ENCODE measurements around the gene SLC11A1. TPM values are rescaled to one million over a fixed set of nuclear protein-coding genes. Genes with fewer than 3 reads are reported as not detected.

SLC11A1 gene
- total RNA-seq, 1 donor from 2014 or later = 0.18 TPM

DNA sequence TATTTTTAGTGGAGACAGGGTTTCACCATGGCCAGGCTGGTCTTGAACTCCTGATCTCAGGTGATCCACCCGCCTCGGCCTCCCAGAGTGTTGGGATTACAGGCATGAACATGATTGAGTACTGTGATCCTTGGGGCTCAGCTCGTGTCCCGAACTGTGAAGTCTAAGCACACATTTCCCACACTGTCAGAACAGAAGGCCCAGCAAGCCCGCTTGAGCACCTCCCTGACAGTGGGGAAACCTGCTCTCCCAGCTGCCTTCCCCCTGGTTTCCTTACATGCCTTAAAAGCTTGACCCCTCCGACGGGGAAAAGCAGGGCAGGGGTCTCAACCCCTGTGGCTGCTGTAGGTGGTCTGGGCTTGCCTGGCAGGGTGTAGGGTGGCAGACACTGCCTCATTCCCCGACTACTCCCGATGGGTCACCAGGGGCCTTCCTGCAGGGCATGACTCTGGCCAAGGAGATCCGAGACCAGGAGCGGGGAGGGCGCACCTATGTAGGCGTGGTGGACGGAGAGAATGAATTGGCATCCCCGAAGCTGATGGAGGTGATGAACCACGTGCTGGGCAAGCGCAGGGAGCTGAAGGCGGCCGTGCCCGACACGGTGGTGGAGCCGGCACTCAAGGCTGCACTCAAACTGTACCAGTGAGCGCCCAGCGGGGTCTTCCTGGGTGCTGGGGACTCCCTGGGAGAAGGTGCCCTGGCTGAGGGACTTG is 46.9 kb downstream of the SLC11A1 start:
- no peaks in the 10 kb centered on the region for H3K4me1 Mint-ChIP-seq (ENCODE audit: low read depth)
- intact Hi-C loops (cut with micrococcal nuclease) = no loop called here
- no peak for DNase-seq (ENCODE audit: low spot score)
- no peak overlapping the region for H3K27ac Mint-ChIP-seq
- H3K27me3 Mint-ChIP-seq (ENCODE audit: low read depth) = no peaks in the 10 kb centered on the region
- no peaks in the 10 kb centered on the region for H3K9me3 Mint-ChIP-seq
- no peaks in the 10 kb centered on the region for H3K36me3 Mint-ChIP-seq (ENCODE audit: low read depth)
- H3K4me3 Mint-ChIP-seq (ENCODE audit: low read depth) = no peak overlapping the region

DNA sequence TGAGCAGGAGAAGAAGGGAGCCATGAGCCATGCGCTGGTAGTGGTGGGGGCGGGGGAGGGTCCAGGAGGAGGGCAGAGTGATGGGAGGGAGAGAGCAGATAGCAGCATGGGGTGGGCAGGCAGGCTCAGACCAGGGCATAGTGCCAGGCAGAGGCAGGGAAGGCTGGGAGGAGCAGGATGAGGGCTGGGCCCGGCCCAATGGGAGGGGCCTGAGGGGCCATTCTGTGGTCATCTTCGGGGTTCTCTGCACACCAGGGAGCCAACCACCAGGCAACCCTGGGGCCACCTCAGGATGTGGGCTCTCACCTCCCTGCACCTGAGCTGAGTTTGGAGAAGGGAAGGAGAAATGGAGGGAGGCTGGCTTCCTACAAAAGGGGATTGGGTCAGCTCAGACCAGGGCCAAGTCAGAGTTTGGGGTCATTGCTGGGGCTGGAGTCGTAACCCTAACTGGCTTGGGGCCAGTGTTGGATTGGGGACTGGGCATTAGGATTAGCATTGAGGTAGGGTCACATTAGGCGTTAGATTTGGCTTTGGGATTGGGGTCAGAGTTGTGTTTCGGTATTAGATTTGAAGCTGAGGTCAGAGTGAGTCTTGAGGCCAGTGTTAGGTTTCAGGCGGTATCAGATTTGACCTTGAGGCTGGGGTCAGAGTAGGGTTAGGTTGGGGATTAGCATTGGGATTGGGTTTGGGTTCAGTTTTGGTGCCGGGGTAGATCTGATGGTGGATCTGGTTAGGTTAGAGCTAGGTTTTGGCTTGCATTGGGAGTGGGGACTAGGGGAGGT is 48.0 kb downstream of the SLC11A1 start:
- Mint-ChIP-seq H3K4me3 (ENCODE audit: low read depth) (no peak overlapping the region), H3K36me3 (ENCODE audit: low read depth) (no peaks in the 10 kb centered on the region), H3K9me3 (no peaks in the 10 kb centered on the region), H3K27ac (no peak overlapping the region), H3K4me1 (ENCODE audit: low read depth) (no peaks in the 10 kb centered on the region), H3K27me3 (ENCODE audit: low read depth) (no peaks in the 10 kb centered on the region)
- DNase-seq (ENCODE audit: low spot score) = no peak
- intact Hi-C loops (cut with micrococcal nuclease) = no loop called here

DNA sequence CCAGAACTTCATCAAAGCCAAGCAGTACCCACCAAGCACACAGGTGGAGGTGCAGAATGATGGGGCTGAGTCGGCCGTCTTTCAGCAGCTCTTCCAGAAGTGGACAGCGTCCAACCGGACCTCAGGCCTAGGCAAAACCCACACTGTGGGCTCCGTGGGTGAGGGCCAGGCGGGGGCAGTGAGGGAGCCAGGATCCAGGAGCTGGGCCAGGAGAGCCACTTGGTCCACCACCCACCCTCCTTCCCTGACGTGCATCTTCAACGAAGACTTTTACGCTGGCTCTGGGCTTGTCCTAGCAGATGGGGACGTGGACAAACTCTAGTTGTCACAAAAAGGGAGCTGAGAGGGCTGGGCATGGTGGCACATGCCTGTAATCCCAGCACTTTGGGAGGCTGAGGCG is 48.6 kb downstream of the SLC11A1 start:
- H3K36me3 Mint-ChIP-seq (ENCODE audit: low read depth) = no peaks in the 10 kb centered on the region
- H3K27me3 Mint-ChIP-seq (ENCODE audit: low read depth) = no peaks in the 10 kb centered on the region
- no peak overlapping the region for H3K4me3 Mint-ChIP-seq (ENCODE audit: low read depth)
- no peaks in the 10 kb centered on the region for H3K4me1 Mint-ChIP-seq (ENCODE audit: low read depth)
- no peak overlapping the region for H3K27ac Mint-ChIP-seq
- DNase-seq (ENCODE audit: low spot score) = no peak
- intact Hi-C loops (cut with micrococcal nuclease) = no loop called here
- no peaks in the 10 kb centered on the region for H3K9me3 Mint-ChIP-seq

DNA sequence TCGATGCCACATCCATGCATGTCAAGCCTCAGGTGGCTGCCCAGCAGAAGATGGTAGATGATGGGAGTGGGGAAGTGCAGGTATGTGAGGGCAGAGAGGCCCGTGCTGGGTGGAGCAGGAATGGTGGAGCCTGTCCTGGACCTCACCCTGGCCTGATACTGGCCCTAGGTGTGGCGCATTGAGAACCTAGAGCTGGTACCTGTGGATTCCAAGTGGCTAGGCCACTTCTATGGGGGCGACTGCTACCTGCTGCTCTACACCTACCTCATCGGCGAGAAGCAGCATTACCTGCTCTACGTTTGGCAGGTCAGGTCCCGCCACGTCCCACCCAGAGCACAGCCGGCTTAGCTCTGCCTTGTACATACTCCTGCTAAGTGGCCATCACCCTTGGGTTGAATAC is 49.8 kb downstream of the SLC11A1 start:
- no peaks in the 10 kb centered on the region for H3K36me3 Mint-ChIP-seq (ENCODE audit: low read depth)
- intact Hi-C loops (cut with micrococcal nuclease) = no loop called here
- no peak overlapping the region for H3K27ac Mint-ChIP-seq
- no peak overlapping the region for H3K4me3 Mint-ChIP-seq (ENCODE audit: low read depth)
- no peak for DNase-seq (ENCODE audit: low spot score)
- no peaks in the 10 kb centered on the region for H3K9me3 Mint-ChIP-seq
- no peaks in the 10 kb centered on the region for H3K27me3 Mint-ChIP-seq (ENCODE audit: low read depth)
- H3K4me1 Mint-ChIP-seq (ENCODE audit: low read depth) = no peaks in the 10 kb centered on the region

DNA sequence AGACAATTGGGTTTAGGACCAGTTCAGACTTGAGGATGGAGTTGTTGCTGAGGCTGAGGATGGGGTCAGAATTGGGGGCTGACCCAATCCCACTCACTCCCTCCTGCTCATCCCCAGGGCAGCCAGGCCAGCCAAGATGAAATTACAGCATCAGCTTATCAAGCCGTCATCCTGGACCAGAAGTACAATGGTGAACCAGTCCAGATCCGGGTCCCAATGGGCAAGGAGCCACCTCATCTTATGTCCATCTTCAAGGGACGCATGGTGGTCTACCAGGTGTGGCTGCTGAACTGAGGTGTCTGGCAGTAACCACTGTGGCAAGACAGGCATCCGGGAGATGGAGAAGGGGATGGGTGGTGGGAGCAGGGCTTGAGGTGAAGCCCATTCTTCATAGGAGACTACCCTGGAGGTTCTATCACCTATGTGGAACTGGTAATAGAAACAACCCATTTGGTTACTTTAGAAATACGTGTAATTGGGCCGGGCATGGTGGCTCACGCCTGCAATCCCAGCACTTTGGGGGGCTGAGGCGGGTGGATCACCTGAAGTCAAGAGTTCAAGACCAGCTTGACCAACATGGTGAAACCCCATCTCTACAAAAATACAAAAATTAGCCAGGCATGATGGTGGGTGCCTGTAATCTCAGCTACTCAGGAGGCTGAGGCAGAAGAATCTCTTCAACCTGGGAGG is 50.7 kb downstream of the SLC11A1 start:
- H3K27ac Mint-ChIP-seq = no peak overlapping the region
- H3K27me3 Mint-ChIP-seq (ENCODE audit: low read depth) = no peaks in the 10 kb centered on the region
- intact Hi-C loops (cut with micrococcal nuclease) = no loop called here
- H3K4me3 Mint-ChIP-seq (ENCODE audit: low read depth) = no peak overlapping the region
- H3K9me3 Mint-ChIP-seq = no peaks in the 10 kb centered on the region
- no peaks in the 10 kb centered on the region for H3K36me3 Mint-ChIP-seq (ENCODE audit: low read depth)
- no peaks in the 10 kb centered on the region for H3K4me1 Mint-ChIP-seq (ENCODE audit: low read depth)
- no peak for DNase-seq (ENCODE audit: low spot score)

DNA sequence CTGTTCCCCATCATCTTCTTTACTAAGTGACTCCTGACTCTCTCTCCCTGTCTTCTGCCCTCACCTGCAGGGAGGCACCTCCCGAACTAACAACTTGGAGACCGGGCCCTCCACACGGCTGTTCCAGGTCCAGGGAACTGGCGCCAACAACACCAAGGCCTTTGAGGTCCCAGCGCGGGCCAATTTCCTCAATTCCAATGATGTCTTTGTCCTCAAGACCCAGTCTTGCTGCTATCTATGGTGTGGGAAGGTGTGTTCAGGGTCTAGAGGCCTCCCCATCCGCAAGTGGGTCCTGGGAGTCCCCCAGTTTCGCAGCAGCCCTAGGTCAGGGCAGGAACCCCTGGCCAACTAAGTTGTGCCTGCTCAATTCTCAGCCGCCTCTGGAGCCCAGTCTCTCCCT is 52.4 kb downstream of the SLC11A1 start:
- intact Hi-C loops (cut with micrococcal nuclease) = no loop called here
- Mint-ChIP-seq H3K9me3 (no peaks in the 10 kb centered on the region), H3K4me3 (ENCODE audit: low read depth) (no peak overlapping the region), H3K27ac (no peak overlapping the region), H3K4me1 (ENCODE audit: low read depth) (no peaks in the 10 kb centered on the region), H3K27me3 (ENCODE audit: low read depth) (no peaks in the 10 kb centered on the region), H3K36me3 (ENCODE audit: low read depth) (no peaks in the 10 kb centered on the region)
- no peak for DNase-seq (ENCODE audit: low spot score)

DNA sequence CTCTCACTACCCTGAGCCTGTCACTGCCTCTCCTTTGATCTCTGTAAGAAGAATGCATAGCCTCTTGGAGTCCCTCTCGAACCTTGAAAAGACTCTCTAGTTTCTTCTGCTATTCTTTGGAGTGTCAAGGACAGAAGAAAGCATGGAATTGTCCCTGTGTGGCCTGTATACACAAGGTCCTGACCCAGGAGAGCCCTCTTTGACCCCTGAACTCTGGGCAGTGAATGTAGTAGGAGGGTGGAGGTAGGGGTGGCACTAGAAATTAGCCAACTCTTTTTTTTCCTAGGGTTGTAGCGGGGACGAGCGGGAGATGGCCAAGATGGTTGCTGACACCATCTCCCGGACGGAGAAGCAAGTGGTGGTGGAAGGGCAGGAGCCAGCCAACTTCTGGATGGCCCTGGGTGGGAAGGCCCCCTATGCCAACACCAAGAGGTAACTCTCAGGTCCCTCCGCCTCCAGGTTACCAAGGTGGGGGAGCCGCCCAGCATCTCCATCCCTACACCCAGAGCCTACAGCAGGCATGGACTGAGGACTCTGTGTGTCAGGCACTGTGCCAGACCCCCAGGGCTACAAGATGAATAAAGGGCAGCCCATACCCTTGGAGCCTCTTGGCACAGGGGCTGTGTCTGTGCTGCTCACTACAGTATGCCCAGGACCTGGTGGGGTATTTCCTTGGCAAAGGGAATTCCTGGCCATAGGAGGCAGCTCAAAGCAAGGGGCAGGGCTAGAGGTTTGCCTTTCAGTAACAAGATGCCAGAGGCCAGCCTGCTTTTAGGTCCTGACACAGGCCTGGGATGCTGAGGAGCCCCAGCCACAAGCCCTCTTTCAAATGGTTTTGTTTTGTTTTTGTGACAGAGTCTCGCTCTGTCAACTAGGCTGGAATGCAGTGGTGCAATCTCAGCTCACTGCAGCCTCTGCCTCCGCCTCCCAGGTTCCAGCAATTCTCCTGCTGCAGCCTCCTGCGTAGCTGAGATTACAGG is 53.2 kb downstream of the SLC11A1 start:
- no peaks in the 10 kb centered on the region for H3K4me1 Mint-ChIP-seq (ENCODE audit: low read depth)
- H3K9me3 Mint-ChIP-seq = no peaks in the 10 kb centered on the region
- no peaks in the 10 kb centered on the region for H3K27me3 Mint-ChIP-seq (ENCODE audit: low read depth)
- H3K27ac Mint-ChIP-seq = no peak overlapping the region
- H3K36me3 Mint-ChIP-seq (ENCODE audit: low read depth) = no peaks in the 10 kb centered on the region
- no peak overlapping the region for H3K4me3 Mint-ChIP-seq (ENCODE audit: low read depth)
- intact Hi-C loops (cut with micrococcal nuclease) = no loop called here
- no peak for DNase-seq (ENCODE audit: low spot score)

DNA sequence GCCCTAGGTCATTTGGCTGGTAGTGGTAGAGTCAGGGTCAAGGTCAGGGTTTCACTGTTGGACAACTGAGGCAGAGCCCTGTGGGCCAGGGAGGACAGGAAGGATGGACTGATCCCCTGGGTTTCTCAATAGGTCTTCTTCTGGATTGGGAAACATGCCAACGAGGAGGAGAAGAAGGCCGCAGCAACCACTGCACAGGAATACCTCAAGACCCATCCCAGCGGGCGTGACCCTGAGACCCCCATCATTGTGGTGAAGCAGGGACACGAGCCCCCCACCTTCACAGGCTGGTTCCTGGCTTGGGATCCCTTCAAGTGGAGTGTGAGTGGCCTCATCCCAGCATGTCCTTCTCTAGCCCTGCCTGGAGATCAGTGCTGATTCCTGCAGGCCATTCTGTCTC is 54.9 kb downstream of the SLC11A1 start:
- intact Hi-C loops (cut with micrococcal nuclease) = no loop called here
- H3K27me3 Mint-ChIP-seq (ENCODE audit: low read depth) = no peaks in the 10 kb centered on the region
- DNase-seq (ENCODE audit: low spot score) = no peak
- H3K27ac Mint-ChIP-seq = no peak overlapping the region
- no peaks in the 10 kb centered on the region for H3K9me3 Mint-ChIP-seq
- no peak overlapping the region for H3K4me3 Mint-ChIP-seq (ENCODE audit: low read depth)
- no peaks in the 10 kb centered on the region for H3K4me1 Mint-ChIP-seq (ENCODE audit: low read depth)
- no peaks in the 10 kb centered on the region for H3K36me3 Mint-ChIP-seq (ENCODE audit: low read depth)

DNA sequence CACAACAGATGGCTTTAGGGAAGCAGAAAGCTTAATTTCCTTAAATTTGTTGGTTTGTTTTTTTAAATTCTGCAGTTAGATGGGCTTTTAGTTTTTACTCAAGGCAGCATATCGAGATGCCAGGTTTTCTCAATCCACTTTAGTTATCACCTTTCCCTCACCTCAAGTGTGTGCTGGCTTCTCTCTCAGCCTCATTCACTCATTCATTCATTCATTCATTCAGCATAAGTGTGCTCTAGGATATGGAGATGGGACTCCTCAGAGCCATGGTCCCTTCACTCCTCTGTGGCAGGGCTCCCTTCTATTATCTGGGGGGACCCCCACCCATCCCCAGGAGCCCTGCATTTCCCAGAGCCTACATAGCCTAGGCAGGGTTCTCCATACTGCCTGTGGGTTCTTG is 55.9 kb downstream of the SLC11A1 start:
- no peaks in the 10 kb centered on the region for H3K36me3 Mint-ChIP-seq (ENCODE audit: low read depth)
- H3K4me3 Mint-ChIP-seq (ENCODE audit: low read depth) = no peak overlapping the region
- H3K27me3 Mint-ChIP-seq (ENCODE audit: low read depth) = no peaks in the 10 kb centered on the region
- intact Hi-C loops (cut with micrococcal nuclease) = no loop called here
- DNase-seq (ENCODE audit: low spot score) = no peak
- H3K27ac Mint-ChIP-seq = no peak overlapping the region
- no peaks in the 10 kb centered on the region for H3K9me3 Mint-ChIP-seq
- H3K4me1 Mint-ChIP-seq (ENCODE audit: low read depth) = no peaks in the 10 kb centered on the region

DNA sequence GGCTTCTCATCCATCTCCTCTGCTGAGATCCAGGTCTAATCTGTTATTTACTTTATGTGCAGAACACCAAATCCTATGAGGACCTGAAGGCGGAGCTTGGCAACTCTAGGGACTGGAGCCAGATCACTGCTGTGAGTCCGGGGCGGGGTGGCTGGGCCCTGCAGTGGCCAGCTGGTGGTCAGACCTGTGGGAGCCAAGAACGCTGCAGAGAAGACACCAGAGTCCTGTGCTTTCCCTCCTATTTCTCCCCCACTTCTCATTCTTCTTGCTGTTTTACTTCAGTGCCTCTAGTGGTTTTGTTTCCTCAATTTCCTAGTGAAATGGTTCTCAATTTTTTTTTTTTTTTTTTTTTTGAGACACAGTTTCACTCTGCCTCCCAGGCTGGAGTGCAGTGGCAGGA is 56.5 kb downstream of the SLC11A1 start:
- no peaks in the 10 kb centered on the region for H3K27me3 Mint-ChIP-seq (ENCODE audit: low read depth)

DNA sequence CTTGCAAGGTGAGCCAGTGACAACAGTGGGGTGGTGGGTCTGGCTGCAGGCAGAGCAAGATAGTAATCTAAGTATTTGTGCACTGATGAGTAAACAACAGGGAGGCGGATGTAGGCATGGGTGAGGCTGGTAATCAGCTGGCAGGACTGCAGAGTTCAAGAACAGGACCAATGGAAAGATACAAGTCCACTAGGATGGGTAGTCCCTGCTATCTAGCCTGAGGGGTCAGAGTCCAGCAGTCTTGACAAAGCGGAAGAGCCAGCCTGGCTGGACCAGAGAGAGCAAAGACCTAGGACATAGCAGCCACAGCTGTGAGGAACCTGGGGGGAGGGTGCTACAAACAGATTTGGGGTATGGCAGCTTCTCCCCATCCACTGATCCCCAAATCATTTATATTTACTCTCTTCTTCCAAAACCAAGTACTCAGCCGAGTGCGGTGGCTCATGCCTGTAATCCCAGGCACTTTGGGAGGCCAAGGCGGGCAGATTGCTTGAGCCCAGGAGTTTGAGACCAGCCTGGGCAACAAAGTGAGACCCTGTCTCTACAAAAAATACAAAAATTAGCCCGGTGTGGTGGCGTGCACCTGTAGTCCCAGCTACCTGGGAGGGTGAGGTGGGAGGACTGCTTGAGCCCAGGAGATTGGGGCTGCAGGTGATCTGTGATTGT is 62.8 kb downstream of the SLC11A1 start:
- Mint-ChIP-seq H3K4me3 (ENCODE audit: low read depth) (no peak overlapping the region), H3K4me1 (ENCODE audit: low read depth) (peaks cover 8% of the 10 kb centered on the region), H3K27me3 (ENCODE audit: low read depth) (no peaks in the 10 kb centered on the region), H3K27ac (no peak overlapping the region), H3K36me3 (ENCODE audit: low read depth) (peaks cover 26% of the 10 kb centered on the region), H3K9me3 (no peaks in the 10 kb centered on the region)
- no peak for DNase-seq (ENCODE audit: low spot score)
- intact Hi-C loops (cut with micrococcal nuclease) = no loop called here

More for the DNA sequence above, 56.5 kb downstream of the SLC11A1 start:
- H3K27ac Mint-ChIP-seq = no peak overlapping the region
- no peak for DNase-seq (ENCODE audit: low spot score)
- no peaks in the 10 kb centered on the region for H3K36me3 Mint-ChIP-seq (ENCODE audit: low read depth)
- no peaks in the 10 kb centered on the region for H3K9me3 Mint-ChIP-seq
- no peak overlapping the region for H3K4me3 Mint-ChIP-seq (ENCODE audit: low read depth)
- intact Hi-C loops (cut with micrococcal nuclease) = no loop called here
- no peaks in the 10 kb centered on the region for H3K4me1 Mint-ChIP-seq (ENCODE audit: low read depth)

DNA sequence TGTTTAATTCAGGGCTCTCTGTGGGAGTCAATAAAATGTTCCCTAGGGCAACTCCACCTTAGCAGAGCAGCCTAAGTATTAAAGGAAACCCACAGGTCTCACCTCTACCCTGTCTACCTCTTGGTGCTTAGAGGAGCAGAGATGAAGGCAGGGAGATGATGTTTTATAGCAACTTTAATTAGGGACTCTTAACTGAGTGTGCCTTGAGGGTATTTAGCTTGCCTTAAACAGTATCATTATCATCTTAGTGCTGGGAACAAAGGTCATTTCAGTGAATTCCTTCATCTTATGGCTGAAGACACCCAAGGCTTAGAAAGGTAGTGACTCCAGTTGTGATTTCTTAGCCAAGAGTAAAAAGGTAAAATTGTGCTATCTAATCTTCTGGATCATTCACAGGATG is 63.5 kb downstream of the SLC11A1 start:
- Mint-ChIP-seq H3K9me3 (no peaks in the 10 kb centered on the region), H3K4me3 (ENCODE audit: low read depth) (no peak overlapping the region), H3K27ac (no peak overlapping the region), H3K4me1 (ENCODE audit: low read depth) (peaks cover 8% of the 10 kb centered on the region), H3K27me3 (ENCODE audit: low read depth) (no peaks in the 10 kb centered on the region), H3K36me3 (ENCODE audit: low read depth) (peaks cover 34% of the 10 kb centered on the region)
- DNase-seq (ENCODE audit: low spot score) = no peak
- intact Hi-C loops (cut with micrococcal nuclease) = no loop called here

All from activated T-helper 2 cell treated with anti-CD3 and anti-CD28 coated beads, Interferon-gamma antibody, Interleukin-2, Interleukin-4, amounts not matched to agents 10 μg/mL and 5 μg/mL and 100 μg/mL, durations not matched to agents 14 hours and 24 hours and 36 hours (primary cell).